AG08395 (cell line): ENCODE data around the gene SNAI3.
"Not testable (repeated sequence)": the region's sequence is repeated elsewhere in the genome, so short reads cannot be mapped to it uniquely, and the experiment has no call there.

Experiments used
- DNase-seq: peaks from one replicate; pipeline ENCODE4 v3.0.0; 2012; ENCODE audit warnings: mixed read lengths, low spot score

The SNAI3 gene

DNA sequence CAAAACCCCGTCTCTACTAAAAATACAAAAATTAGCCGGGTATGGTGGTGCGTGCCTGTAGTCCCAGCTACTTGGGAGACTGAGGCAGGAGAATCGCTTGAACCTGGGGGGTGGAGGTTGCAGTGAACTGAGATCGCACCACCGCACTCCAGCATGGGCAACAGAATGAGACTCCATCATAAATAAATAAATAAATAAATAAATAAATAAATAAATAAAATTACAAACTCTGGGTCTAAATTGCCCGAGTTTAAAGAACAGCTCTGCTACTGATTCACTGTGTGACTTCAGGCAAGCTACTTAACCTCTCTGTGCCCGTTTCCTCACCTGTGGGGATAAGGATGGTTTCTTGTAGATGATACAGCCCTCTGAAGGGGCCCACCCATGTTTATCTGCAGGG, 16.8 kb downstream of the SNAI3 start:
- DNase-seq, result not testable (repeated sequence)

DNA sequence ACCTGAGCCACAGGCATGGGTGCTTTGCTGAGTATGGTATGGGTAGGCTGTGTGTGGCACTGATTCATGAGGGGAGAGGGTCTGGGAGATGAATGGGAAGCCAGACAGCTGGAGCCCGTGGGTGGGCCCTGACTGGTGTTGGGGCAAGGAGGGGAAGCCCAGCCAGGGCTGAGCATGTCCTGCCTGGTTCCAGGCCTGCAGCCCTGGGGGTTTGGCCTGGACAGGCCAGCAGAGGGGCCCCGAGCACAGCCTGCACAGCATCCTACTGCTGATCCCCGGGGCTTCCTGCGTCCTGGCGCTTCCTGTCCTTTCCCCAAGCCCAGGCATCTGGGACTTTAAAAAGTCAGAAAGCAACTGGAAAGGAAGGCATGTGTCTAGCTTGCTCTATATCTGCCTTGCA, 18.8 kb downstream of the SNAI3 start:
- no peak for DNase-seq

DNA sequence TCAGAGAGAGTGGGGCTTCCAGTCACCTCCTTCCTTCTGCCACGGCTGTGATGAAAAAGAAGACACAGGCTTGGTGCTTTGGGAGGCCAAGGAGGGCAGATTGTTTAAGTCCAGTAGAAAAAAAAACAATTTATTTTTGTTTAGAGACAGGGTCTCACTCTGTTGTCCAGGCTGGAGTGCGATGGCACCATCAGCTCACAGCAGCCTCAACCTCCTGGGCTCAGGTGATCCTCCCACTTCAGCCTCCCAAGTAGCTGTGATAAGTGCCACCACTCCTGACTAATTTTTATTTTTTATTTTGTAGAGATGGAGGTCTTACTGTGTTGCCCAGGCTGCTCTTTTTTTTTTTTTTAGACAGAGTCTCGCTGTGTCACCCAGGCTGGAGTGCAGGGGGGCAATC, 20.7 kb downstream of the SNAI3 start:
- no peak for DNase-seq

DNA sequence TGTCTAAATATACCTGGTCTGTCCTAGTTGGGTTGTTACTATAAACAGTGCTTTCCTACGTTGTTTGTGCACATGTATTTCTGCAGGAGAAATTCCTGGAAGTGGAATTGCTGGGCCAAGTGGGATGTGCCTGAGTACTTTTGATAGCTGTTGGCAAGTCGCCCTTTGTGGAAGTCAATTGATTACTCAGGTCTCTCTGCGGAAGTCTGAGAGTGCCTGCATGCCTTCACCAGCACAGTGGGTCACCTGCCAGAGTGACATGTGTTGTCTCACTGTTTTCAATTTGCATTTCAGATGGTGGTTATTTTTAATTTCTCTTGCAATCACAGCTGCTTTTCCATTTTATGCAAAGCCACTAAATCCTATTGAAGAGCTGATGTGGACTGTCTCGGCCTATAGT, 21.2 kb downstream of the SNAI3 start:
- no peak for DNase-seq

DNA sequence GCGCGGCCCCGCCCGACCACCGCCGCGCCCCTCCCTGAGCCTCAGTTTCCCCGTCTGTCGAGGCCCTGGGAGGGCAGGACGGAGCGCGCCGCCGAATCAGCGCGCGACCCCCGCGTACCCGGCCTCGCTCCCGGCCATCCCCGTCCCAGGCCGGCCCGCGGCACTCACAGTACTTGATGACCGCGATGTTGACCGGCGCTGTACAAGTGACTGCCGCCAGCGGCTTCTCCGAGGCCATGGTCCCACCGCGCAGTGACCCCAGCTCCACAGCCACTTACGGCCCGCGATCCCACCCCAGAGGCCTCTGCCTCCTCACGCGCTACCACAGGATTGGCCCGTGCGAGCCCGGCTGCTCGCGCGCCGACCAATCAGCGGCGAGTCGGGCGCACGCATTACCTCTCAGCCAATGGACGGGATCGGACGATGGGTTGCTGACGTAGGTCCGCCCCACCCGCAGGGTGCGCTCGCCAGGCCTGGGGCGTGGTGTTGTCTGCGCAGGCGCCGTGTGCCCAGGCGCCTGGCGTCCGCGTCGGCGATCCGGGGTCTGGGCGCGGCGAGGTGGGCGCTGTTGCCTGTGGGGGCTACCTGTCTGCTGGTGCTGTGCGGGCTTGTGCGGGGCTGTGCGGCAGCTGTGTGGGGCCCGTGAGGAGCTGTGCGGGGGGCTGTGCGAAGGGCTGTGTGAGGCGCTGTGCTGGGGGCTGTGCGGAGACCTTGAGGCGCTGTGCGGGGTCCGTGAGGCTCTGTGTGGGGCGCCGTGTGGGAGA, 23.3 kb downstream of the SNAI3 start, which contains the start of gene MVD:
Gene MVD (minus strand): TSS at position 249 of the 764 bp plus-strand sequence. CDS start 11 bp downstream, at position 238.
- DNase-seq, result peak; percentile 100

DNA sequence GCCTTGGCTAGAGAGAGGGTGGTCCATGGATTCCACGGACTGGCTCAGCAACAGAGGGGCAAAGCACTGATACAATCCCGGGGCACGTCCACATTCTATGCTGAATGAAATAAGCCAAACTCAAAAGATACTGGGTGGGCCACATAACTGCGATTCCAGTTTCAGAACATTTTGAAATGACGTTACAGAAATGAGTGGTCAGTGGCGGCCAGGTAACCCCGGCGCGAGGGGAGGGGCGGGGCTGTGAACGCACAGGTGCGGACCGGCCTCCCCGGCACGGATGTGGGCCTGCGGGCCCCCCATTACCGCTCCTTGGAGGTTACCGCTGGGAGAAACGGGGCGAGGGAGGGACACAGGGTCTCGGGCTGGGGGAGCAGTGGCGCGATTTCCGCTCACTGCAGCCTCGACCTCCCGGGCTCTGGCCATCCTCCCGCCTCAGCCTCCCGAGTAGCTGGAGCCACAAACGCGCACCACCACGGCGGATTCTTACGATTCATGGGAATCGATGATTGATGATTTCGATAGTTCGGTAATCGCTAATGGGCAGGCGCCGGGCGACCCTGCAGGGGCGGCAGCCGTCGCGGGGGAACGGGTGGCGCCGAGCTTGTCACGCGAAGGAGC, 24.0 kb downstream of the SNAI3 start:
- DNase-seq, result no peak

DNA sequence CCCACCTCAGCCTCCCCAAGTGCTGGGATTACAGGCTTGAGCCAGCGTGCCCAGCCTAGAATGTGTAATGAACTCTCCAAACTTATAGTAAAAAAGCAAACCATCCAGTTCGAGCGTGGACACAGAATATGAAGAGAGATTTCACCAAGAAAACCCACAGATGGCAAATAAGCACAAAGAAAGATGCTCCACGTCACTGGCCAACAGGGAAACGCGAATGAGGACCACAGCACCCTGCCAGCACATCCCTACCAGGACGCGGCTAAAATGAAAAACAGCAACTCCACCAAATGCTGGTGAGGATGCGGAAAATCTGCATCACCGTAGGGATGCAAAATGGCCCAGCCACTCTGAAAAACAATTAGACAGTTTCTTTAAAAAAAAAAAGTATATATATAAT, 24.8 kb downstream of the SNAI3 start:
- DNase-seq, result no peak

DNA sequence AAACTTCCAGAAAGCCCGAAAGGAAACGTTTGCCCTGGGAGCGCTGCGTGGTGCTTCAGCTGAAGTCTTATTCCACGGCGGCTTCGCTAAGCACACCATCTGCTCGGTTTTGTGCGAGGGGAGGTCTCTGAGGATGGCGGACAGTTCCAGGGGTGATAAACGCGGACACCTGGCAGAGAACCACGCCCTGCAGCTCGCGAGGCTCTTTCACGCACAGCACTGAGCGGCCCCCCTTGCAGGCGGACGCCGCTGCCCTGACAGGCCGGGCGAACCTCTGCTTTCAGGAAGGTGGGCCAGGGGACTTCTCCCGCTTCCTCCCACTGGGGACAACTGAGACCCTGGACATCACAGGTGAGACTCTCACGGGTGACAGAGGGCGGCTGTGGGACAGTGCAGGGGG, 27.1 kb downstream of the SNAI3 start:
- DNase-seq, result no peak

DNA sequence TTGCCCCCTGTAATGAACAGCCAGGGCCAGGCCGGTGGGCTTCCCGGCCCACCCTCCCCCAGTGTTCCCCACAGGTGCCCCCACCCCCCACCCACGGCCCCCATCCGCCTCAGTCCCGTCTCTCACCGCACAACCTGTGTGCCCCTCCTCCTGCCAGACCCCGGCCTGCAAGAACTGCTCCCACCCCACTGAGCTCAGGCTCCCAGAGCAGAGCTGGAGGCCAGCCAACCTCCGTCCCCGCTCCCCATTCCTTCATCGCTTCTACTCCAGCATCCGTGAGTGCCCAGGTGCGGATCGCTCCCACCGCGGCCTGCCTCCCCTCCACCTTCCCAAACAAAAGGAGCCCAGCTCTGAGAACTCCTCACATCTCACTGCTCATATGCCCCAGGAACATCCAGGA, 27.6 kb downstream of the SNAI3 start:
- DNase-seq, result no peak

DNA sequence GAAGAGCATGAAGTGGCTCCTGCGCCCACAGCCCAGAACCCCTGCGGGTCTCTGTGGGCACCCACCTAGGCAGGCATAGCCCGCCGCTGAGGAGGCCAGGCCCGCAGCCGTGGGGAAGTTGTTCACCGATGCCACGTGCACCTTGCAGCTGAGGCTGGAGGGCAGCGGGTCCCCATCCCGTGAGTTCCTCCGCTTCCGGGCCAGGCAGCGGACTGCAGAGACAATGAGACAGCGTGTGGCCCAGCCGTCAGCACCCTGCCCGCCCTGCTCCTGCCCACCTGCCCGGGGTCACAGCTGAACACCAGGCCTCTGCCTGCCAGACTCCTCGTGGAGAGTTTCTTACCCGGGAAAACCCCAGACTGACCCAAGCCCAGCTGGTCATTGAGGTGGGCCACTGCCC, 28.9 kb downstream of the SNAI3 start:
- DNase-seq, result no peak

DNA sequence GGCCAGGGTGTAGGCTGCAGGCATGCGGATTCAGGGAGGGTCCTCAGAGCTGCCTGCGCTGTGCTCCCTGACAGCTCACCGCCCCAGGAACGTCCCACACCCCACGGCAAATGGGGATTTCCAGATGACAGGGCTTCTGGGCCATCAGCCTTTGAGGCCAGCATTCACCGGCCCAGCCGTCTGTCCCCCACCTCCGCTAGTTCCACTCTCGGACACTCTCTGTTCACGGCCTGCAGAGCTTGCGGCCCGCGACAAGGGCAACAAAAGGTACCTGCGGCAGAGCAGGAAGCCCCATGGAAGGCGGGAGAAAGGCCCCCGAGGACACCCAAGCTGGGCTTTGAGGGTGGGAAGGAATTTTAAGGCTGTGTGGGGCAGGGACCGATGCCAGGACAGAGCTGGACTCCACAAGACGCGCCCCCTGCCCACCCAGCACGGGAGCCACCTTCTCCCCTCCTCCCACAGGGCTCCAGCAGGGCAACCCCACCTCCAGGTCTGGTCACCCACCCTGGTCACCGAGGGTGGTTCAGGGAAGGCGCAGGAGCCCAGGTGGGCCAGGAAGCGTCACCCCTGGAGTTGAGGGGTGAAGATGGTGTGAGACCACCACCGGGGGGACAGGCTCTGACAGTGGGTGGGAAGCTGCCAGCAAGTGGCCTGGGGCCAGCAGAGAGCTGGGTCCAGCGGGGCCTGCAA, 29.9 kb downstream of the SNAI3 start:
- DNase-seq, result no peak

DNA sequence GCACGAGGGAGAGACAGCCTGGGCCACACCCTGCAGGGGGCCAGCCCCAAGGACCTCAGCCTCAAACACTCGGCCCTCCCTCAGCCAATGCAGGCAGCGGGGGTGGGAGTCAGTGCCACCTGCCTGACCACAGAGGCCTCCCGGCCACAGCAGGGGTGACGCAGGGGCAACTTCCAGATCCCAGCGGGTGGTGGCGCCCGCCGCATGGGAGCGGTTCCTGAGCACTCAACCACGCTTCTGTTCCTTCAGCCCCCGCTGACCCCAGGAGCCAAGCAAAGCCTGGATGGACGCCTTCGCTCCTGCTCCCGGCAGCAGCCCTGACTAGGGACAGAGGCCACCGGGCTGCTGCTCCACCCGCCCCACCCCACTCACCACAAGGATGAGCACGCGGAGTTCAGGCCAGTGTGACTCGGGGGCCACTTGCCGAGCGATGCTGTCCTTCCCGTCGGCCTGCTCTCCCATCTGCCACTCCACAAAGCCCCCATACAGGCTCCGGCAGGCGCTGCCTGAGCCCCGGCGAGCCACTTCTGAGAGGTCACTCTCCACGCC, 30.5 kb downstream of the SNAI3 start:
- DNase-seq, result no peak

DNA sequence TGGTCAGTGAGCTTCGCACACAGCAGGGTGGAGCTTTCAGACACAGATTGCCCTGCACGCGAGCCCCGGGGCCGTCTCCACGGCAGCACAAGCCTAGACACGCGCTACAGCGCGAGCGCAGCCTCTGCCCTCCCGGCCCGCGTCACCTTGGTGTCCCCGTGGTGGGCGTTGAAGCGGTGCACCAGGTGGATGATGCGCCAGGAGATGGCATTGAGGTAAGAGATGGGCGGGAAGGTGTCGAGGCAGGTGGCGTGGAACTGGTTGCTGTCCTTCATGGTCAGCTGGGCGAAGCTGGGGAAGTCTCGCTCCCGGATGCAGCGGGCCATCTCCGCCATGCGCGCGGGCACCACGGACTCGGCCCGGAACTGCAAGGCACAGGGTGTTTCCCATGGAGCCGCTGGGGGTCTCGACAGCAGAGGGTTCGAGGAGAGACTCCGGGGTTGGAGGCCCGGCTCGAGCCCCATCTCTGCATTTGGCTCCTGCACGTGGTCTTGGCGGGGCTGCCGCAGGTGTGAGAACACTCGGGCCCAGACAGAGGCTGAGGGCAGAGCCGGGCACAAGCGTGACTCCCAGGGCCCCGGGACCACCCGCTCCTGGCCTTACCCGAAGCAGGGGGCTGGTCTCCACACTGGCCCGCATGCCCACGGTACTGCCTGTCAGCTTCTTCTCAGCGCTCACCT, 31.1 kb downstream of the SNAI3 start:
- no peak for DNase-seq

DNA sequence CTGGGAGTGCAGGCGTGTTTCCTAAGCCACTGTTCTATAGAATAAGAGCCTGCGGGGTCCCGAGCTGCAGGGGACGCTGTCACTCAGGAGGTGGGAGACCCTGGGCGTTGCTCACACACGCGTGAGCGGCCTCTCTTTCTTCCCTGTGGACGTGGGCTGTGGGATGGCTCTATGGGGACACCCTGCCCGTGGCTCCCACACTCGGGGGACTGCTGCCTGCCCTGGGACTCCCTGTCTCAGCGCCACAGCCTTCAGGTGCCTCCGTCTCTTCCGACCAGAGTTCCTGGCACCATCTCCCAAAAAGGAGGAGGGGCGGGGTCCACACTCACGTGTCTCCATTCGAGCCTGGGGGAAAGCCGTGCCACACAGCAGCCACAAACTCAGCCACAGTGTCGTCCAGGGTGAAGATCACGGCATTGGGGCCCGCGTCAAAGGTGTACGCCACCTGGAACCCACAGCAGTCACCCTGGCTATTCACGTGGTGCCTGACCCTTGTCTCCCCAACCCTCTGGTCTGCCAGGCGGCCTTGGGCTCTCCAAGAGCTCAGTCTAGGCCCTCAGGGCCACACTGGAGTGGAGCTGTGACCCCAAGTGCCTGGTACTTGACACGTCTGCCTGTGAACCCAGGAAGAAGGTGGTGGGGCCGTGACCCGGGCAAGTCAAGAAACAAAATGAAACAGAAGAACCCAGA, 31.8 kb downstream of the SNAI3 start:
- DNase-seq, result no peak

DNA sequence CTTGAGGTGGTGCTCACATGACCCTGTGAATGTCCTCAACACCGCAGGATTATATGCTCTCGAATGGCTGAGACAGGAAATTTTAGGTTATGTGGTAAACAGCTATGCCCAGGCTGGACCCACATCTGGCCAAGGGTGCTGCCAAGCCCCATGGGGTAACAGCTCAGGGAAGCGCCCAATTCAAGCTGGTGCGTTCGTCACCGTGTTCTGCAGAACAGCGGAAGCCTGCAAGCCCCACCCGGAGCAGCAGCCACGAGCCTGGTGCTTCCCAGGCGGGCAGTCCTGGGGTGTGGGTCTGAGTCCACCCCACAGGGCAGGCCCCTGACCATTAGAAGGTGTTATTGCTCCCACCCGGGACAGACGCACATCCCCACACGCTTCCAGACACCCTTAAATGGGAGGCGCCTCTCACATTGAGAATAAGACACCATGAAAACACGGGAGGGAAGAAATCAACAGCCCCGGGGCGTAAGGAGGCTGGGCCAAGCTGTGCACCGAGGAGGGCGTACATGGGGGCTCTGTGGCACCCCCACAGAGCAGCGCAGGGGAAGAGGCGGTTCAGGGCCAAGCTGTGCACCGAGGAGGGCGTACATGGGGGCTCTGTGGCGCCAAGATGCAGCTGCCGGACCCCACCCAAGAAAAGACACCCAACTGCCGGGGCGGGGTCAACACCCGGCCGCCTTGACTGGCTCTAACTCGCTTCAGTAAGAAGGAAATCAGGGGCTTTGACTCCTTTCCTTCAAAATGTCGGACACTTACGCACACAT, 32.5 kb downstream of the SNAI3 start:
- no peak for DNase-seq

DNA sequence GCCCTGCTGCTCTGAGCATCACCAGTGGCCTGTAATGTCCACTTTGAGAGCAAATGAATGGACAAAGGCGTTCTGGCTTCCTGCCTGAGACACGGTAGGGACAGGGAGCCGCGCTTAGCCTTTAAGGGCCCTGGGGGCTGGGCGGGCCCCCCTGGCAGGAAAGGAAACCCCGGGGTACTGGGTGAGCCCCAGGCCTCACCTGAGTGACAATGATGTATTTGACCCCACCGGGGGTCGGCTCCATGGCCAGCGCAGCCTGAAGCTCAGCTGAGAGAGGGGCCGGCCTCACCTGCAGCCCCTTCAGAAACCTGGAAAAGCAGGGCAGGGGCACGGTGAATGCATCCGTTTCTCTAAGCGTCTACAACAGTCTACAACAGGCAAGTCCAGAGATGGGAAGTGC, 33.2 kb downstream of the SNAI3 start:
- DNase-seq, result no peak

DNA sequence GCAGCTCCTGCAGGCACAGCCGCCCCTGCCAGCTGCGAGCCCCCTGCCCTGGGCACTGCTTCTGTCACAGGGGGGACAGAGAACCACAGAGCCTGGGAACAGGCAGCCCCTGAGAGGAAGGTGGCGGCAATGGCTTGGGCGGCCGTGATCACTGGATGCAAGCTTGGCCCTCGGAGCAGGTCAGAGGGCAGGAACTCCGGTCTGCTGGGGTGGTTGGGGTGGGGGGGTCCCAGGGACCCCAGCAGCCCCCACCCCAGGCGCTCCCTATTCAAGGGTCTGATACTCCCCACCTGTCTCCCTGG, 33.6 kb downstream of the SNAI3 start:
- DNase-seq, result no peak

DNA sequence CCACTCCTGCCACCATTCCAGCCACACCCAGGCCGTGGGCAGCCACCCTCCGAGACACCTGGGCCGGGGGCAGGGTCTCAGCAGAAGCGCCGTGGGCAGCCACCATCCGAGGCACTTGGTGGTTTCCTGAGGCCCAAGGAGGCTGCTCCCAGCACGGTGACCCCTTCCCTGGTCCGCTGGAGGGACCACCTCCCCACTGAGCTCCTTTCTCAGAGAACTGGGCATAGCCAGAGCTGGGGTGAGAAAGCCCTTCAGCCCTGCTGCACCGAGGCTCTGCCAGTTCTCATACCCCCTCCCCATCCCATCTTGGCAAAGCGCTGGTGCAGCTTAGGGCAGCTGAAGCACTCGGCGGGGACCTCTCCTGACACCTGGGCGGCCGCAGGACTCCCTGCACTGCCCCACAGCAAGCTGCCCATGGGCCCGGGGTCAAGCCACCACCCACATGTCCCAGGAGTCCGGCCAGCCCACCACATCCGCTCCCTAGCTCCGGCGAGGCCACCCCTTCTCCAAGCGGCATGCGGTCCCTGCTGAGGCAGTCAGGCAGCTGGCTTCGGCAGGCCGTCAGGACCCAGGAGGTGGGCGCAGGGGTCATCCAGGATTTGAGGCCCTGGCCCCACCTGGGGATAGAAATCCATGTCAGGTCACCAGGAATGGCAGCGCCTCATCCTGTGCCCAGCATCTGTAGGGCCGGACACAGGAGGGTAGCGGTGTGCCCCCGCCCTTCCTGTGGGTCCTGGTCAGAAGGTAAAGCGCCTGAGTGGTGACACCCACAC, 34.1 kb downstream of the SNAI3 start:
- DNase-seq, result no peak

DNA sequence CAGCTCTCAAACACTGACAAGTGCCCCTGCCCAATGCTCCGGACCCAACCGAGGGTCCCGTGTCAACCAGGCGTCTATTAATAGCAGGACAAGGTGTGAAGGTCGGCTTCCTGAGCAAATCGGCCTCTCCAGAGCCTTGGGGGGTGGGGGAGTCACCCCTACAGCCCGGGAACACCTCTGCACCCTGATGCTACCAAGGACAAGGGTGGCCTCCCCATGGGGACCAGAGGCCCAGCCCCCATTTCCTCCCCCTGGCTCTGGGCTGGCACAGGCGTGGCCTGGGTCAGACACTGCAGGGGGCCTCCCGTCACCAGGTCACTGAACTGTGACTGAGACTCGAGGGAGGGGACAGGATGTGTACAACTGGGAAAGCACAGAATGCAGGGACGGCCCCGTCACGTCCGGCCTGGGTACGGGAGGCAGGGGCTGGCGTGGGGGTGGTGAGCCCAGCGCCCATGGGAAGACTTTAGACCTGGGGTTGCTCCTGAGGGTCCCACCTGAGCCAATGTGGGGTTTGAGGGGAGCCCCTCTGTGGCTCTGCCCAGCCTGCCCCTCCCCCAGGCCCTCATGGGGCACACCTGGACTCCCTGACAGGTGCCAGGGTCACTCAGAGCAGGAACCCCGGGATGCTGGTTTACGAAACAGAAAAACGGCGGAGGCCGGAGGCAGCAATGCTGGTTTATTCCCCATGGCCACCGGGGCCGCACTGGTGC, 34.9 kb downstream of the SNAI3 start:
- no peak for DNase-seq
